Activated CD4-positive, alpha-beta T cell treated with anti-CD3 and anti-CD28 coated beads, Interleukin-10, Interleukin-2, amounts not matched to agents 100 ng/mL and 50 ng/mL, durations not matched to agents 16 hours and 8 hours (primary cell): ENCODE measurements around the gene AGBL2.
"Not testable (repeated sequence)": the region's sequence is repeated elsewhere in the genome, so short reads cannot be mapped to it uniquely, and the experiment has no call there.

ENCODE experiments used
- DNase-seq: peaks from one replicate; pipeline ENCODE4 v3.0.0-alpha.2; 2020

AGBL2 gene, protein sequence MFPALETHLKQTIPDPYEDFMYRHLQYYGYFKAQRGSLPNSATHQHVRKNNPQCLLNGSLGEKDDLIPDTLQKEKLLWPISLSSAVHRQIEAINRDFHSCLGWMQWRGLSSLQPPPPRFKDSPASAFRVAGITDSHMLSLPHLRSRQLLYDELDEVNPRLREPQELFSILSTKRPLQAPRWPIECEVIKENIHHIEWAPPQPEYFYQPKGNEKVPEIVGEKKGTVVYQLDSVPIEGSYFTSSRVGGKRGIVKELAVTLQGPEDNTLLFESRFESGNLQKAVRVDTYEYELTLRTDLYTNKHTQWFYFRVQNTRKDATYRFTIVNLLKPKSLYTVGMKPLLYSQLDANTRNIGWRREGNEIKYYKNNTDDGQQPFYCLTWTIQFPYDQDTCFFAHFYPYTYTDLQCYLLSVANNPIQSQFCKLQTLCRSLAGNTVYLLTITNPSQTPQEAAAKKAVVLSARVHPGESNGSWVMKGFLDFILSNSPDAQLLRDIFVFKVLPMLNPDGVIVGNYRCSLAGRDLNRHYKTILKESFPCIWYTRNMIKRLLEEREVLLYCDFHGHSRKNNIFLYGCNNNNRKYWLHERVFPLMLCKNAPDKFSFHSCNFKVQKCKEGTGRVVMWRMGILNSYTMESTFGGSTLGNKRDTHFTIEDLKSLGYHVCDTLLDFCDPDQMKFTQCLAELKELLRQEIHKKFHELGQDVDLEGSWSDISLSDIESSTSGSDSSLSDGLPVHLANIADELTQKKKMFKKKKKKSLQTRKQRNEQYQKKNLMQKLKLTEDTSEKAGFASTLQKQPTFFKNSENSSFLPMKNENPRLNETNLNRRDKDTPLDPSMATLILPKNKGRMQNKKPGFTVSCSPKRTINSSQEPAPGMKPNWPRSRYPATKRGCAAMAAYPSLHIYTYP

GRCh38 chr11:47715082-47715669 is at the start of gene AGBL2:
AGBL2 (minus strand) TSS chr11:47715369; CDS start chr11:47714650, 719 bp downstream.
- peak; percentile 89 for DNase-seq

- DNase-seq, result not testable (repeated sequence)
Observed at GRCh38 chr11:47759291-47759690, 44.1 kb upstream of the AGBL2 start.

DNA sequence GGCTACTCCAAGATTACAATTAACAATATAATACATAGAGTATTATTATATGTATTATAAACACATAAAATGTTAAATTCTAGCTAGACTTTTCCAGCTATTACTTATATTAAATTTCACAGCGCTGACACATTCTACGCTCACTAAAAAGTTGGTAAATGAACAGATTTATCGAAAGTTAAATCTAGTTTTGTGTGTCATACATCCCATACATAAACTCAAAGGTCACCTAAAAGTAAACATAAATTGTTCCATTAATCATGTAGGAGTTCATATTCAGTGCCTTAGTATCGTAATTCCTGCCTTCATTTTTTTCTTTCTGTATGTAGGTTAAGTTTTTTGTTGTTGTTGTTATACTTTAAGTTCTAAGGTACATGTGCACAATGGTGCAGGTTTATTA is 41.0 kb upstream of the AGBL2 start:
- no peak for DNase-seq

- no peak for DNase-seq
Observed at GRCh38 chr11:47750725-47751124, 35.6 kb upstream of the AGBL2 start.

- DNase-seq, result not testable (repeated sequence)
Observed at GRCh38 chr11:47742494-47742893, 27.3 kb upstream of the AGBL2 start.

DNA sequence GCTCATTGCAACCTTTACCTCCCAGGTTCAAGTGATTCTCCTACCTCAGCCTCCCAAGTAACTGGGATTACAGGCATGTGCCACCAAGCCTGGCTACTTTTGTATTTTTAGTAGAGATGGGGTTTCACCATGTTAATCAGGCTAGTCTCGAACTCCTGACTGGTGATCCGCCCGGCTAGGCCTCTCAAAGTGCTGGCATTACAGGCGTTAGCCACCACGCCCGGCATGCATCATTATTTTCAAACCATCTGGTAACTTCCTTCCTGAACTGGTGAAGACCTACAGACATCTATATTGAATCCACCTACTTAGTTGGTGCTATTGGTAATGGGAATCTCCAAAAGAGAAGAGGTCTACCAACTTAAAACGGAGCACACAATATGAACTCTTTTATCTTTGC is 22.6 kb upstream of the AGBL2 start:
- not testable (repeated sequence) for DNase-seq

GRCh38 chr11:47732271-47732670 is 17.1 kb upstream of the AGBL2 start:
- DNase-seq, result no peak

GRCh38 chr11:47731475-47731874 is 16.3 kb upstream of the AGBL2 start:
- no peak for DNase-seq

- DNase-seq, result no peak
Observed at GRCh38 chr11:47726878-47727514, 11.8 kb upstream of the AGBL2 start.

DNA sequence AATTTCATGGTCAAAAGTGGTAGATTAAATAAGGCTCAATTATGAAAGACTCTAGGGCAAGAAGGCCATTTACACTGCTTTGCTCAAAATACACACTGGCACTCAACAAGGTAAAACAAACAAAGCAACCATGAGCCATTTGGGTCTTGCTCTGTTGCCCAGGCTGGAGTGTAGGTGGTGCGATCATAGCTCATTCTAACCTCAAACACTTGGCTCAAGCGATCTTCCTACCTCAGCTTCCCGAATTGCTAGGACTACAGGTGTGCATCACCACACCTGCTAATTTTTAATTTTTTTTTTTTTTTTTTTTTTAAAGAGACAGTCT is 10.9 kb upstream of the AGBL2 start:
- DNase-seq, result no peak

GRCh38 chr11:47725442-47726117 is 10.4 kb upstream of the AGBL2 start:
- DNase-seq, result no peak

DNA sequence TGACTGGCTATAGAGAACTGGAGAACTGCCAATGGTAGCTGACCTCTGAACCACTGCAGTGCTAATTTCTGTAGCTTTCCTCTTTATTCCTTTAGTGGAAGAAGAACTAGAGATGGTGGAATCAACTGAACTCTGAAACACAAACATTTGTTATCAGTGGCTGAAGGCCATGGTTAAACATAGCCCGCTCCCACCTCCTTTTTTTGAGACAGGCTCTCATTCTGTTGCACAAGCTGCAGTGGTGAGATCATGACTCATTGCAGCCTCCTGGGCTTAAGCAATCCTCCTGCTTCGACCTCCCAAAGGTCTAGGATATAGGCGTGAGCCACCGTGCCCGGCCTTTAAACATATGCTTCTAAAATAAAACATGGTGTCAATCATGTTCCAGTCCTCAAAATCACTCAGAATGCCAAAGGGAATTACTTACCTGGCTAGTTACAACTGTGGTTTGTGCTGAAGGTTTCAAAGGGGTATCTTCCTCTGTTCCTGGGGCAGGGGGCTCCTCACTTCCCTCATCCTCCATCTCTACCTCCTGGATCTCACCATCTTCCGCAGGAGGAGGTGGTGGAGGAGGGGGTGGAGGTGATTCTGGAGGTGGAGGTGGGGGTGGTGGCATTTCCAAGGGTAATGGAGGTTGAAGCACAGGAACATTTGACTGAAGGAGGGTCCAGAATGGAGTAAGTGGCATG is 9.0 kb upstream of the AGBL2 start:
- DNase-seq, result no peak

- no peak for DNase-seq
Observed at GRCh38 chr11:47723041-47723440, 7.9 kb upstream of the AGBL2 start.

DNA sequence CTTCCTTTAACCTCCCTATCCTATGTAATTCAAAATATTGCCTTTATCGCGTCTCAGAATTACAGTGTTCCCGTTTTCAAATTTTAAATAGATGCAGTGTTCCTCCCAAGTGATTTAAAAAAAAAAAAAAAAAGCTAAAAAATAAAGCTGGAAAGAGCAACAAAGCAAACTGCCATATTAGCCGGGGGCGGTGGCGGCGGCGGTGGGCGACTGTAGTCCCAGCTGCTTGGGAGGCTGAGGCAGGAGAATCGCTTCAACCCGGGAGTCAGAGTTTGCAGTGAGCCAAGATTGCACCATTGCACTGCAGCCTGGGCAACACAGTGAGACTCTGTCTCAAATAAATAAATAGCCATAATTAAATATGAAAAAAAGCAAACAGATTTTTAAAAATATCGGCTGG is 5.5 kb upstream of the AGBL2 start:
- DNase-seq, result no peak

GRCh38 chr11:47716692-47717091 is 1.5 kb upstream of the AGBL2 start:
- peak; percentile 10 for DNase-seq

GRCh38 chr11:47714554-47715081 is 551 bp downstream of the AGBL2 start:
- no peak for DNase-seq

DNA sequence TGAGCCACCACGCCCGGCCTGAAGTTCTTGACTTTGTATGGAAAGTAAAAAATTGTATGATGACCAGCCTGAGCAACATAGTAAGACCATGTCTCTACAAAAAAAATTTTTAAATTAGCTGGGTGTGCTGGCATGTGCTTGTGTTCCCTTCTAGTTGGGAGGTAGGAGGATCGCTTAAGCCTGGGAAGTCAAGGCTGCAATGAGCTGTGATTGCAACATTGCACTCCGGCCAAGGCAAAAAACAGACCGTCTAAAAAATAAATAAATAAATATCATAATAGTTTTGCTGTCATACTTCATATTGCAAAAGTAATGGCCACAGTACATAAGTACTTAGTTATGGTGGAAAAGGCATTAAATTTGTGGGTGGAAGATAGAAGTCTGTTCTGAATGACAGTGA is 3.4 kb downstream of the AGBL2 start:
- no peak for DNase-seq

- no peak for DNase-seq
Observed at GRCh38 chr11:47711225-47711624, 3.9 kb downstream of the AGBL2 start.

DNA sequence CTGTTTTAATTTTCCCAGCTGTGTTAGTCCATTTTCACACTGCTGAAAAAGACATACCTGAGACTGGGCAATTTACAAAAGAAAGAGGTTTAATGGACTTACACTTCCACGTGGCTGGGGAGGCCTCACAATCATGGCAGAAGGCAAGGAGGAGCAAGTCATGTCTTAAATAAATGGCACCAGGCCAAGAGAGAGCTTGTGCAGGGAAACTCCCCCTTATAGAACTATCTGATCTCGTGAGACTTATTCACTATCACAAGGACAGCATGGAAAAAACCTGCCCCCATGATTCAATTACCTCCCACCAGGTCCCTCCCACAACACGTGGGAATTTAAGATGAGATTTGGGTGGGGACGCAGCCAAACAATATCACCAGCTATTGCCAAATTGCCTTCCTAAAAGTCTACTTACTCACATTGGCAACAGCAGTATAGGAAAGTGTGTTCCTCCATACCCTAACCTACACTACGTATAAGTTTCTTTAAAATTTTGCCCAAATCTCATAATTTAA is 7.8 kb downstream of the AGBL2 start:
- DNase-seq, result not testable (repeated sequence)

DNA sequence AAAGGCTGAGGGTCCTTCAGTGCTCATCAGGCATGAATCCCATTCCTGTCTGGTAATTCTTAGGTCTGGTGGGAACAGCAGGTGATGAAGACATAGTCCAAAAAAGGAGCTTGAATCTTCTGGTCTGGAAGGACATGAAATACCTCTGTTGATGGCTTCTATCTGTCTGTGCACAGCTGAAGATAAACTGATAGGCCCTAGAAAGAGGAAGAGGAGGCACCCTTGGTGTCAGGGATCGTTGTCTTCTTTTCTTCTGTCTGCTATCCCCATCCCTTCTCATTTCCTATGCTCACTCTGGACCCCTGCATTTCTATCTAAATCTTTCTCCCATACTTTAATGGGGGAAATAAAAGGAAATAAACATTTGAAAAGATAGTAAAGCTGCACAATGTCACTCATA is 9.4 kb downstream of the AGBL2 start:
- no peak for DNase-seq

- DNase-seq, result no peak
Observed at GRCh38 chr11:47691979-47692378, 23.2 kb downstream of the AGBL2 start.
